ENCODE data around the gene GATM.
"Not testable (repeated sequence)": the region's sequence is repeated elsewhere in the genome, so short reads cannot be mapped to it uniquely, and the experiment has no call there.

GATM gene

DNA sequence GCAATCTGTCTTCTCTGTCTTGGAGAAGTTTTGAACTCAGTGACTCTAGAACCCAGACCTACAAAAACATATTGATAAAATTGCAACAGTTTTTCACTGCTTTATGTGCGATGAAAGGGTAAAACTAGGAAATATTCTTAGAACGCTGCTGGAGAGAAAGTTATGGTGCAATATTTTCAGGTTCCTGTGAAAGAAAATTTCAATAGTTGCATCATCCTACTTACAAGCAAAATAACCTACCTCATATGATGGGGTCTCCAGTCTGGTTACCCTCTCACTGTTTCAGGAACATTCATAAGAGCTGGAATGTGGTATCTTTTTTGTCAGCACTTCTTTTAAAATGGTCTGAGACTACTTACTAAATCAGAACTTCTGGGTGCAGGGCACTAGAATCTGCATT is 27.1 kb downstream of the GATM start:
- no peak for DNase-seq (ENCODE audit: low read depth)

DNA sequence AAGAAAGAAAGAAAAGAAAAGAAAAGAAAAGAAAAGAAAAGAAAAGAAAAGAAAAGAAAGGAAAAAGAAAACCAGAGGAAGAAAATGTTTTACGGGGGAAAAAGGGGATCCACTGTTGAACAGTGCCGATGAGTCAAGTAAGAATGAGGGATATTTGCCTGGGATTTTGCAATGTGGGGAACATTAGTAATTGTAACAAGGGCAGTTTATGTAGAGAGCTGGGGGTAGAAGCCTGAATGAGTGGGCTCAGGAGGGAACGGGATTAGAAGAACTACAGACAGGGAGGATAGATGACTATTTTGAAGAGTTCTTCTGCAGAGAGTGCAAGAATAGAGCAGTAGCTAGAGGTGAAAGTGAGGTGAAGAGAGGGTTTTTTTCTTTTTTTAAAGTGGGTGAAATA is 28.7 kb downstream of the GATM start:
- no peak for DNase-seq (ENCODE audit: low read depth)

DNA sequence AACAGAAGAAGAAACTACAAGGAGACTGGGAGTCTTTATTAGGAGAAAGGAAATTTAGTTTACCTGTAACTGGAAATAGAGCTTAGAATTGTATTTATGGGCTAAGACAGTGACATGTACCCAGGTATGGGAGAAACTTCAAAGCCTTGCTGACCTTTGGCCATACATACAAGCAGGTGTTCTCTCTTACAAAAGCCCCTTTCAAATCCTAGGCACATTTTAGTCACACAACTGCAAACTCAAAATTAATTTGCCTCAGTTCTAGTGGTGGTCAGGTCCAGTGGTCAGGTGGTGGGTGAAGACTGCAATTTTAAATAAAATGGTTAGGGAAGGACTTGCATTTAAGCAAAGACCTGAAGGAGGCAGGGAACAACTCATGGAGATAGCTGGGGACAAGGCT is 30.4 kb downstream of the GATM start:
- no peak for DNase-seq (ENCODE audit: low read depth)

DNA sequence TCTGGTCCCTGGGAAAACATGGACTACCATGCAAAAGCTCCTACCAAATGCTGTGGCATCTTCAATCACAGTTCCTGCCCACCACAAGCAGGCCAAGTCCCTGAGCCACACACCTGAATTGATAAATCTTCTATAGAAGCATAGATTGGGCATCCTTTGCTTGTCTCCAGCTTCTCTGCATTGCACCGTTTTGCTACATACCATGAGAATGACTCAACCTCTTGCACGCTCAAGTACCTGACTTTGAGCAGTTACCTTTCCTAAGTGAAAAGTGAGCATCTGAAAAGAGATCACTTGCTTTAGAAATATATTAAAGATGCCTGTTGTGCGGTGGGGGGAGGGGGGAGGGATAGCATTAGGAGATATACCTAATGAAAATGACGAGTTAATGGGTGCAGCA is 31.3 kb downstream of the GATM start:
- DNase-seq (ENCODE audit: low read depth): no peak

DNA sequence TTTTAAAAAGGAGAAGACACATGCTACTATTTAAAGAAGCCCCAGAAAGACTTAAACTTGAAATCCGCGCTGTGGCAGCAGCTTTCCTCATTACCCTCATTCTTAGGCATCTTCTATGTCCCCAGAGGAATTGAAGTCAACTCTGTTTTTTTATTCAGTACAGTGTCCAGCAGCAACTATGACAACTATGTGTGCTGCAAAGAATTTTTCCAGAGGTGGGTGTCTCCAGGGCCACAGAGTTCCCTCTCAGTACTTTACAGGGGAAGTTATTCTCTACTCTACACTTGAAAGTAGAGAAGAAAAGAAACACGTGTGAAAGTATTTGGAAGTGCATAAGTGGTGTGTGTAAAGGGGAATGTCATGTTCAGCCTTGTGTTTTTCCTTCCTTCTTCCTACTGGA is 32.0 kb downstream of the GATM start:
- DNase-seq (ENCODE audit: low read depth): no peak

DNA sequence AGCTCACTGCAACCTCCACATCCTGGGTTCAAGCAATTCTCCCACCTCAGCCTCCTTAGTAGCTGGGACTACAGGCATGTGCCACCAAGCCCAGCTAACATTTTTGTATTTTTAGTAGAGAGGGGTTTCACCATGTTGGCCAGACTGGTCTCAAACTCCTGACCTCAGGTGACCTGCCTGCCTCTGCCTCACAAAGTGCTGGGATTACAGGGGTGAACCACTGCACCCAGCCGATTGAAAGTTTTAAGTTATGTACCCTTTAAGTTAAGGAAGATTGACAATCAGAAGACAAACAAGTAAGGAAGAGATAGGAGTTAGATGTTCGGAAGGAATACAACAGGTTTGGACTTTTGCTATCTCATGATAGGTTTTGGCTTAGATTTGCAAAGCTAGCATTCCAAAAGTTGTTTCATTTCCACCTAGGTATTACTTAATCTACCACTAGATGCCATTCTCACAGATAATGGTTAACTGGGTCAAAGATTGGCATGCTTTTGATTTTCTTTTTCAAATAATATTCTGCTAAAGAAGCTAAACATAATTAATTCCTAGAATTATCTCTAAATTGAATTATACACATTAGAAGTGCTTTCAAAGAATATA is 35.0 kb downstream of the GATM start:
- DNase-seq (ENCODE audit: low read depth): no peak

DNA sequence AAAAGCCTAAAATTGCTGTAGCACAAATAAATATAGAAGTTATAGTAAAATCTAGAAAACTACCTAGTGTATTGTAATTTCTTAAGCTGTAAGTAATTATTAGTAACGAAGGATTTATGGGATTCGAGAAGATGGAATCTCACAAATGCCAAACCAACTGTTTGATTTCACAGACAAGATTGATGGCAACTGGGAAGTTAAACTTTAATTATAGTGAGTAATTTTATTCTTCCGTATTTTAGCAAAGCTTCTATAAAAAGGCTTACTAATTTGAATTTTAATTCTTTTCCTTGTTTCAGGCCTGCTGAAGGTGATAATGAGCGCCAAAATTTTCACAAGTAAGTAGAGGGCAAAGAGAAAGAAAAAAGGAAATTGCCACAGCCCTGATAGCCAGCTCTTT is 36.6 kb downstream of the GATM start:
- DNase-seq (ENCODE audit: low read depth): no peak

DNA sequence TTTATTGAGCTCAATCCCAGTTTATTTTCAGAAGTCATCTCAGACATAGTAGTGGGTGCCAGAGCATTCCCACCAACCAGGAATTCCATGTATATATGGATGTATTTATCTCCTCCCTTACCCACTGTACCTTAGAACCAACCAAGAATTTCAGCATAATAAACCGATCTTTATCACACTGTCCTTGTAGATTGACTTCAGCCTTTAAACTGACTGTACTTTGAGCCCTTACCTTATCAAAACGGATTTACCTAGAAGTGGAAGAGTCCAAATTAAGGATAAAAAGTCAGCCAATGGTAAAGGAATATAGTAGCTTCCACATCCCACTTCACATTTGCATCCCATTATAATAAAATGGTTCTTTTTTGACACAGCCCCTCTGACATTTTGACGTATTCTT is 37.9 kb downstream of the GATM start:
- no peak for DNase-seq (ENCODE audit: low read depth)

DNA sequence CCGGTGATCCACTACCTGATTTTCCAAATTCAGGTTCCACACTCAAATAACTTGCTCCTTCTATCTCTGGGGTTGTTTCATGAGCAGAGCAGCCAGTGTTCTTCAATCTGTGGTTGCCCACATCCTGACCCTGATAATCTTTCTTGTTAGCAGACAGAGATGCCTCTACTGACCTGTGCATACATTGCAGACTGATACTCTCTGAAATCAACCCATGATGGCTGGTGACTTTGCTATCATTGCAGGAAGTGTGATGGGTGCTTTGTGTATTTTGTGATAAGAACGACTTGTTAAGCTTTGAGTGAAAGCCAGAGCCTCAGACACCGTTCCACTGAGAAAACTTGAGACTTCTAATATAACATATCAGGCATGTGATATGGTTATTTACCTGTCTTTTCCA is 39.9 kb downstream of the GATM start:
- DNase-seq (ENCODE audit: low read depth): no peak

DNA sequence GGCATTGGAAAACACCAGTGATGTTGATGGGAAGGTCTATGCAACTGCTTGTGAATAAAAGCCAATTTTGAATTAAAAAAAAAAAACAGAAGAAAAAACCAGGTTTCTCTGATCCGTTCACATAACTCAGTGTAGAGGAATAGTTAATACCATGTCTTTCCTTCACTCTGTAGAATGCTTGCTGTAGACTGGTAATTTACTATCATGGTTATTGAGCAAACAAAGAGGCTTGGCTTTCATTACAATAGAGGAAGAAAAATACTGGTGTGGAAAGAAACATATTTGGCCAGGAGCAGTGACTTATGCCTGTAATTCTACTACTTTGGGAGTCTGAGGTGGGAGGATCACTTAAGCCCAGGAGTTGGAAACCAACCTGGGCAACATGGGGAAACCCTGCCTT is 41.1 kb downstream of the GATM start:
- DNase-seq (ENCODE audit: low read depth): no peak

DNA sequence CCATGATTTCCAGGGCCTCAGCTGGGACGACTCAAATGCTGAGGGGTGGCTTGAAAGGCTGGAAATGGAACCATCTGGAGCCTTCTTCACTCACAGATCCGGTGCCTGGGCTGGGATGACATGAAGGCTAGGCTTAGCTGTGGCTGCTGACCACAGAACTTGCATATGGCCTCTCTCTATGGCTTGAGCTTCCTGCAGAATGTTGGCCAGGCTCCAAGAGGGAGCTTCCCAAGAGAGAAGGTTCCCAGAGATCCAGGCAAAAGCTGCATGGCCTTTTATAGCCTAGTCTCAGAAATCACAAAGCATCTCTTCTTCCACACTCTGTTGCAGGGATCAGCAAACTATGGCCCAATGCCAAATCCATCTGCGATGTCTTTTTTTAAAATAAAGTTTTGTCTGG is 44.8 kb downstream of the GATM start:
- peak; percentile 9 for DNase-seq (ENCODE audit: low read depth)

DNA sequence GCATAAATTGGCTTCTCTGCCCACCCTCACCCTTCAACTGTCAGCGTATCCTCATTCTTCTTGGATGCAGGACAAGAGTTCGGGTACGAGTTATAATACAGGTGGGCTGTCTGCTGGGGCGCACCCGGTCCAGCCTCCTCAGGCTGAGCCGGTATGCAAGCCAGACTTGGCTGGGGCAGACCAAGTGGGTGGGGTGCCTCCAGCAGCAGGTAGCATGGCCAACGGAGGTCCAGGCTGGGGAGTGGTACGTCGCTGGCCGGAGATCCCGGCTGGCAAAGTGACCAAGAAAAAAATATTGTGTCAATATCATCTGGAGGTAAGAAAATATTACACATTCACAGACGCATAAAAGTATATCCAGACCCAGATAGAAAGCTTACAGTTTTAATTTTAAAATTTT is 45.6 kb downstream of the GATM start:
- DNase-seq (ENCODE audit: low read depth): no peak

DNA sequence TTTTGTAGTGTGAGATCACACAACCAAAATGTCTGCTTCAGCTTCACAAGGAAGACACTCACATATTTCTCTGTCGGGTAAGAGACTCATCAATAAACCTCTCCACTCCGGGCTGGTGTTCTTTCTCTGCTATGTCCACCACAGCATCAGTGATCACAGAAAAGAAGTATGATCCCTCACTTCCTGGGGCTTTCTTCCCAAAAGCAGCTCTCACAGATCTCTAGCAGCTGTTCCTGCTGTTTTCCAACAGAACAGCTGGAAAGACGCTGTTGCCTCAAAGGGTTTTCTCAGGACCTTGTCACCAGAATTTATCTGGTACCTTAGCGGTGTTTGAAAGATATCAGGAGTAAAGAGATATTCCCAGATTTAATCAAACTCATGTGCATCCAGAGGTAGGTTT is 46.4 kb downstream of the GATM start:
- no peak for DNase-seq (ENCODE audit: low read depth)

DNA sequence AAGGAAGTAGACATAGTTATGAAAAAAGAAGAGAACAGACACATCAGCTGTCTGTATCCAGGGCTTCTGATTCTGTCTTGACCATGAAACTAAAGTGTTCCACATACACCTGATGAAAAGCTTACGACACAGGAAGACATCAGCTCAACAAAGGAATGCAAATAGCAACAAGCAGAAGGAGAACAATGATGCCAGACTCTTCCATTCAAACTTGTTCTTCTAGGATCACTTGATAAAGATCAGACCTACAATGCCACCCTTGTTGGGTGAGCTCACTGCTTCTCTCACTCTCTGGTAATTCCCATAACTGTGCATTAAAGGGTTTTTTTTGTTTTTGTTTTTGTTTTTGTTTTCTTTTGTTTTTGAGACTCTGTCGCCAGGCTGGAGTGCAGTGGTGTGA is 49.7 kb downstream of the GATM start:
- DNase-seq (ENCODE audit: low read depth): no peak

DNA sequence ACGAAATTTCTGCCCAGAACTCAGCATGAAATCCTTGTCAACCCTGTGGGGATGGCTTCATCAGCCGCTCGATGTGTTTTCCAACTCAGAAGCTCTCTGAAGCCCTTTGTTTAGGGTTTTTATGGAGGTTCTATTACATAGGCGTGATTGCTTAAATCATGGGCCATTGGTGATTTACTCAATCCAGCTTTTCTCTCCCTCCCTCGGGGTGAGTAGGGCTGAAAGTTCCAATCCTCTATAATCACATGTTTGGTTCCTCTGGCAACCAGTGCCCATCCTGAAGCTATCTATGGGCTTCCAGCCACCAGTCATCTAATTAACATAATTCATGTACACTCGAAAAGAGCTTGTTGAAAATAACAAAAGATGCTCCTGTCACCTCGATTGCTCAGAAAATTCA is 51.6 kb downstream of the GATM start:
- DNase-seq (ENCODE audit: low read depth): no peak

DNA sequence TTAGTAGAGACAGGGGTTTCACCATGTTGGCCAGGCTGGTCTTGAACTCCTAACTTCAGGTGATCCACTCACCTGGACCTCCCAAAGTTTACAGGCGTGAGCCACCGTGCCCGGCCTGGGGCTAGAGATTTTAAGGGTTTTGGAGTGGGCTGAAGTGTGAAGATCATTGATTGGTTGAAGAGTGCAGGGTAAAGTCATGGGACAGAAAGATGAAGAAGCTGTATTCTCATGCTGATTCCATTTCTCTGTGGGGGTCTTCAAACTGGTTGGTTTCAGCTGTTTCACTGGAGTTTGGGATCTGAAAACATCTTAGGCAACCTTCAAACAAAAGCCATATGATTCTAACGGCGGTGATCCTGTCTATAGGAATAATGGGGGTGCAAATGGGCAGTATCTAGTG is 52.1 kb downstream of the GATM start:
- no peak for DNase-seq (ENCODE audit: low read depth)

DNA sequence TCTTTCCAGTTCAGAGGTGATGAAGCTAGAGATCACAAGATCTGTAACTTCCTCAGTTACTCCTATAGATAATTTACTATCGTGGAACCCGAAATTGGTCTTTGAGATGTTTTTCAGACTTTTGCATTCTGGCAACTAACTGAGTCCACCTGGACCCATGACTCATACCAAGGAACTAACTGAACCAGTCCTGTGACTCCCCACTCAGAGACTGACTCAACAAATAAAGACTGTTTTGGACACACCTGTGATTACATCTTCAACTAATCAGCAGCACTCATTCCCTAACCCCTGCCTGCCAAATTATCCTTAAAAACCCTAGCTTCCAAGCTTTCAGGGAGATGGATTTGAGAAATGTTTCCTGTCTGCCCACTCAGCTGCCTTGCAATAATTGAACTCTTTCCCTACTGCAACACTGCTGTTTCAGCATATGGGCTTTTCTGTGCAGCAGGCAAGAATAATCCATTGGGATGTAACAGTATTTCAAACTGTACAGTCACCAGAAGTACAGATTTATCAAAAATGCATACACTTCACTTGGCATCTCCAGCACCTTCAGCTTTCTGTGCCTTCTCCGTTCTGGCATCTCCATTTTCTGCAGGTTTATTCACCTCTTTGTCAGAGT is 57.7 kb downstream of the GATM start:
- no peak for DNase-seq (ENCODE audit: low read depth)

DNA sequence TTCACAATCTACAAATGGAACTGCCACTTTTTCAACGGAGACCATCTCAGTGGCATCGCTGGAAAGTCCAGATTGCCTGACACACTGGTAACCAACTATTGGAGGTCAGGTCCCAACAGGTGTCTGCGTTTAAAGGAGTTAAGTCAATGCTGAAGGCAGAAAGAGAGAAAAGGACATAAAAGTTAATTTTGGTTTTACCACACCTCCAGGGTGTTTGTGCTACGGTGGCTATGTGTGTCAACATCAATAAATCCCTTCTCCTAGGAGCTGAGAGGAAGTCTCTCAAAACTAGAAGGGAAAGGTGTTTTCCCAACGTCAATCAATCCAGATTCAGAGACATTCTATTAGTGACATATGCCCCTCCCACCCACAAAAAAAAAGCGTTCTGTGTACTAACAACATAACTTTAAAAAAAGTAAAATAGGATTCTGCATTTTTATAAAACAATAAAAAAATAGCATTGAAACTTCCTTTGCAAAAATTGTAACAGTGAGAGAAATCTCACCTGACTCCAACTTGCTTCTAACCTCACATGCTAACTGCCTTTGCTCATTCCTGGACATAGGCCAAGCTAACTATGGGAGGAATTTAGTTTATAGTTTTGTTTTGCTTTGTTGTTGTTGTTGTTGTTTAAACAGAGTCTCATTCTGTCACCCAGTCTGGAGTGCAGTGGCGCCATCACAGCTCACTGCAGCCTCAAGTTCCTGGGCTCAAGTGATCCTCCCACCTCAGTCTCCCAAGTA is 58.7 kb downstream of the GATM start:
- no peak for DNase-seq (ENCODE audit: low read depth)

DNA sequence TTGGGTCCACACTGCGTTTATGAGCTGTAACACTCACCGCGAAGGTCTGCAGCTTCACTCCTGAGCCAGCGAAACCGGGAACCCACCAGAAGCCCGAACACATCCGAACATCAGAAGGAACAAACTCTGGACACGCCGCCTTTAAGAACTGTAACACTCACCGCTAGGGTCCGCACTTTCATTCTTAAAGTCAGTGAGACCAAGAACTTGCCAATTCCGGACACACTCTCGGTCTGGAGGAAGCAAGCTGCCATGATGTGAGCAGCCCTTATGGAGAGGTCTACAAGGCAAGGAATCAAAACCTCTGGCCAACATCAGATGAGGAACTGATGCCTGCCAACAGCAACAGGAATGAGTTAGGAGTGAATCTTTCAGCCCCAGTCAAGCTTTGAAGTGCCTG is 63.4 kb downstream of the GATM start:
- no peak for DNase-seq (ENCODE audit: low read depth)

DNA sequence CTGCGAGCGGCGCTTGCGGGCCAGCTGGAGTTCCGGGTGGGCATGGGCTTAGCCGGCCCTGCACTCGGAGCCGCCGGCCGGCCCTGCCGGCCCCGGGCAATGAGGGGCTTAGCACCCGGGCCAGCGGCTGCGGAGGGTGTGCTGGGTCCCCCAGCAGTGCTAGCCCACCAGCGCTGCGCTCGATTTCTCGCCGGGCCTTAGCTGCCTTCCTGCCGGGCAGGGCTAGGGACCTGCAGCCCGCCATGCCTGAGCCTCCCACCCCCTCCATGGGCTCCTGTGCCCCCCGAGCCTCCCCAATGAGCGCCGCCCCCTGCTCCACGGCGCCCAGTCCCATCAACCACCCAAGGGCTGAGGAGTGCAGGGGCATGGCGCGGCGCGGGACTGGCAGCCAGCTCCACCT is 64.2 kb downstream of the GATM start:
- not testable (repeated sequence) for DNase-seq (ENCODE audit: low read depth)
